ENCODE data around the gene APCDD1L. TPM values are rescaled to one million over a fixed set of nuclear protein-coding genes. Genes with fewer than 3 reads are reported as not detected.

The APCDD1L gene
- total RNA-seq, 4 donors from 2014 or later: 0.33 to 1.7 (median 1.1) TPM

DNA sequence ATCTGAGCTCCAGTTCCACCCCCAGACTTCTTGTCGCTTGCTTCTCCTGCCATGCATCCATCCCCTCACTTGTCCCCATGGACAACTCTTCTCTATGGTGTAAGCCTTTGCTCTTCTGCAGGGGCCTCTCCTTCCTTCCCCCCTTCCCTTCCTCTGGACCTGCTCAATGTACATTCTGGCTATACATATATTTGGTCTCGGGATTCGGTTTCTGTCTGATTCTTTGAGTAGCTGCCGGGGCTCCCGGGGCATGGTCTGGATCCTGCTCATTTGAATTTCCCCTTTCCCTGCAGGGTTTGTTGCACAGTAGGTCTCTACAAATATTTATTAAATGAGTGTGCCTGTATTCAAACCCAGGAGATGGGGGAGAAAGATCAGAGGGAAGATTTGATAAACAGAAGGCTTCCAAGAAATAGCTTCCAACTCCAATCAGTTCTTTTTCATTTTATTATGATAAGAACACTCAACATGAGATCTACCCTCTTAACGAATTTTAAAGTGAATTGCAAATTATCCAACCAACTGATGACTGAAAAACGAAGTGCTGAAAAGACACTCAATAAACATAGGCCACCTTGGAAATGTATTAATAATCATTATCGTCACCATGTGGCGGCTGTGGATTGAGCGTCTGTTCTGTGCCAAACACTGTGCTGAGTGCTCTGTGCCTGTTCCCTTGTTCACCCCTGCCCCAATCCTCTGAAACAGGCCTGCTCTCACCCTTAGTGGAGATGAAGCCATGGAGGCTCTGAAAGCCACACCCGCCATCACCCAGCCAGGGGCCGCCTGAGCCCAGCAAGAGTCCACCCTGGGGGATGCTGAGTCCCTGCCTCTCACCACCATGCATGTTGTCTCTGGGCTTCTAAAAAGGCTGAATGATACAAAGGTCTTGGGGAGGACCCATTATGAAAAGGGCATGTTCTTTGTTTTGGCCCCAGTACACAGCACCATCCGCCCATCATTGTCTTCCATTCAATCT, 34.3 kb upstream of the APCDD1L start:
- Histone ChIP-seq H3K27me3 (no peaks in the 10 kb centered on the region), H3K27ac (replicated peaks in 1 of 4) (no peak overlapping the region), H3K36me3 (no peaks in the 10 kb centered on the region), H3K9me3 (no peaks in the 10 kb centered on the region), H3K4me3 (no peak overlapping the region), H3K4me1 (peaks cover 0 to 29% (median 11%) of the 10 kb centered on the region in 4 donors)
- 91% methylated on average over 13 of the region's 13 CpGs for WGBS
- intact Hi-C loops (cut with DNase I): no loop called here
- TF ChIP-seq, protein P1, sequence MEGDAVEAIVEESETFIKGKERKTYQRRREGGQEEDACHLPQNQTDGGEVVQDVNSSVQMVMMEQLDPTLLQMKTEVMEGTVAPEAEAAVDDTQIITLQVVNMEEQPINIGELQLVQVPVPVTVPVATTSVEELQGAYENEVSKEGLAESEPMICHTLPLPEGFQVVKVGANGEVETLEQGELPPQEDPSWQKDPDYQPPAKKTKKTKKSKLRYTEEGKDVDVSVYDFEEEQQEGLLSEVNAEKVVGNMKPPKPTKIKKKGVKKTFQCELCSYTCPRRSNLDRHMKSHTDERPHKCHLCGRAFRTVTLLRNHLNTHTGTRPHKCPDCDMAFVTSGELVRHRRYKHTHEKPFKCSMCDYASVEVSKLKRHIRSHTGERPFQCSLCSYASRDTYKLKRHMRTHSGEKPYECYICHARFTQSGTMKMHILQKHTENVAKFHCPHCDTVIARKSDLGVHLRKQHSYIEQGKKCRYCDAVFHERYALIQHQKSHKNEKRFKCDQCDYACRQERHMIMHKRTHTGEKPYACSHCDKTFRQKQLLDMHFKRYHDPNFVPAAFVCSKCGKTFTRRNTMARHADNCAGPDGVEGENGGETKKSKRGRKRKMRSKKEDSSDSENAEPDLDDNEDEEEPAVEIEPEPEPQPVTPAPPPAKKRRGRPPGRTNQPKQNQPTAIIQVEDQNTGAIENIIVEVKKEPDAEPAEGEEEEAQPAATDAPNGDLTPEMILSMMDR (IDR thresholded peaks at IDR 0.05): no peak
- peak; percentile 64 for DNase-seq (ENCODE audit: extremely low spot score)

DNA sequence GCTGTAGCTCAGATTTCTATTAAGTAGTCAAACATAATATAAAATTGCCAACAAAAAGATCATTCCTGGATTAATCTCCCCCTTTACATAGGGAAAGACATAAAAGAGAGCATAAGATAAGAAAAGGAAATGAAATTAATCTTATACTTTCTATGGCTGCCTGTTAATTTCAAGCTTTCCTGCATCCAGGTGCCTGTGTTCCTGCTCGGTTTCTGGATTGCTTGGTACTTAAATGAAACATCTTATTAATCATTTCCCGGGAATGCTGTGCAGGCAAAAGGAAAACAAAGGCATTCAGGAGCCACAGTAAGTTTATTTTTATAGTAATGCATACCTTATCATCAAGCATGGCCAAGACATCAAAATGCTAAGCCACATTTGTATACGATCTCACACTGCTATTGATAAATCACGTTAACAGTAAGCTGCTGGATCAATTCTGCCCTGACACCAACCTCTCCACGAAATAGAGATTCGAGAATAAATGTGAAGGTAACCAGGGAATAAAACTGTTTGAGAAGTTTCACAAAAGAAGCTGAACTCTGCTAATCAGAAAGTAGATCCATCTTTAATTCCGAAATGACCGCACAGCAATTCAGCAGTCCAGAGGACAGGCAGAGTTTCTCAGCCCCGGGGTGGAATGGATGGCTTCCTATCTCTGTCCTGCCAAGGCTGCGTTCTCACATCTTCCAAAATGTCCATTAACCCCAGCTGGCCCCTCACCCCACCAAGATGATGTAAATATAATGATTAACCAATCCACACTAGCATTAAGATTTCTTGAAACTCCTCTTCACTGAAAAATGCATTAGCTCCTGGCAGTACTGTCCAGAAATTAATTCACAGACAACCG, 32.6 kb upstream of the APCDD1L start:
- 47% methylated on average over 11 of the region's 11 CpGs for WGBS
- Histone ChIP-seq H3K9me3 (no peaks in the 10 kb centered on the region), H3K27me3 (no peaks in the 10 kb centered on the region), H3K36me3 (no peaks in the 10 kb centered on the region), H3K27ac (replicated peaks in 1 of 4) (no peak overlapping the region), H3K4me3 (no peak overlapping the region), H3K4me1 (peaks cover 0 to 25% (median 11%) of the 10 kb centered on the region in 4 donors)
- TF ChIP-seq POLR2A (IDR thresholded peaks at IDR 0.05; ENCODE audit: low read depth): no peak
- TF ChIP-seq EP300 (IDR thresholded peaks at IDR 0.05): no peak
- TF ChIP-seq, protein P1 (IDR thresholded peaks at IDR 0.05): no peak
- intact Hi-C loops (cut with DNase I): no loop called here
- peak; percentile 47 for DNase-seq (ENCODE audit: extremely low spot score)

GRCh38 chr20:58546756-58547622, 31.8 kb upstream of the APCDD1L start:
- 63% methylated on average over 10 of the region's 19 CpGs for WGBS
- intact Hi-C loops (cut with DNase I): no loop called here
- Histone ChIP-seq H3K36me3 (no peaks in the 10 kb centered on the region), H3K9me3 (no peaks in the 10 kb centered on the region), H3K4me3 (no peak overlapping the region), H3K27me3 (no peaks in the 10 kb centered on the region), H3K4me1 (peaks cover 0 to 25% (median 11%) of the 10 kb centered on the region in 4 donors), H3K27ac (replicated peaks in 1 of 4) (no peak overlapping the region)
- peak; percentile 62 for DNase-seq (ENCODE audit: extremely low spot score)
- no peak for TF ChIP-seq POLR2A (IDR thresholded peaks at IDR 0.05; ENCODE audit: low read depth)
- no peak for TF ChIP-seq EP300 (IDR thresholded peaks at IDR 0.05)
- no peak for TF ChIP-seq POLR2AphosphoS5 (IDR thresholded peaks at IDR 0.05)
- TF ChIP-seq, protein P1 (IDR thresholded peaks at IDR 0.05): no peak

- no peak overlapping the region for H3K4me3 ChIP-seq
- no peaks in the 10 kb centered on the region for H3K9me3 ChIP-seq
- intact Hi-C loops (cut with DNase I): no loop called here
- H3K27ac ChIP-seq (replicated peaks in 1 of 4): no peak overlapping the region
- peaks cover 0 to 25% (median 11%) of the 10 kb centered on the region in 4 donors for H3K4me1 ChIP-seq
- WGBS: 89% methylated on average over 5 of the region's 5 CpGs
- peak; percentile 47 for DNase-seq (ENCODE audit: extremely low spot score)
- H3K36me3 ChIP-seq: no peaks in the 10 kb centered on the region
- H3K27me3 ChIP-seq: no peaks in the 10 kb centered on the region
- TF ChIP-seq, protein P1 (IDR thresholded peaks at IDR 0.05): no peak
- TF ChIP-seq EP300 (IDR thresholded peaks at IDR 0.05): no peak
- no peak for TF ChIP-seq POLR2A (IDR thresholded peaks at IDR 0.05; ENCODE audit: low read depth)
- no peak for TF ChIP-seq POLR2AphosphoS5 (IDR thresholded peaks at IDR 0.05)
Observed at GRCh38 chr20:58546416-58546711, 31.2 kb upstream of the APCDD1L start.
